Activated CD4-positive, alpha-beta T cell treated with anti-CD3 and anti-CD28 coated beads, Interleukin-2, amount 50 U/mL, for 1 hour (primary cell): ENCODE measurements around the gene MAML3.

Experiments
- DNase-seq: peaks from one replicate; pipeline ENCODE4 v3.0.0-alpha.2; 2020

The MAML3 gene

GRCh38 chr4:139797287-139797686, 356.7 kb downstream of the MAML3 start:
- no peak for DNase-seq

- no peak for DNase-seq
Measured at GRCh38 chr4:139795527-139796314, 358.3 kb downstream of the MAML3 start.

- DNase-seq: no peak
Measured at GRCh38 chr4:139794158-139794954, 359.6 kb downstream of the MAML3 start.

GRCh38 chr4:139791681-139792080, 362.3 kb downstream of the MAML3 start:
- no peak for DNase-seq

- DNase-seq: no peak
Measured at GRCh38 chr4:139790291-139790690, 363.7 kb downstream of the MAML3 start.

- DNase-seq: no peak
Measured at GRCh38 chr4:139789096-139789654, 364.8 kb downstream of the MAML3 start.

- no peak for DNase-seq
Measured at GRCh38 chr4:139786494-139787354, 367.3 kb downstream of the MAML3 start.

- no peak for DNase-seq
Measured at GRCh38 chr4:139785356-139785755, 368.6 kb downstream of the MAML3 start.

- DNase-seq: no peak
Measured at GRCh38 chr4:139783741-139784484, 370.1 kb downstream of the MAML3 start.

- DNase-seq: no peak
Measured at GRCh38 chr4:139782926-139783522, 371.0 kb downstream of the MAML3 start.

GRCh38 chr4:139781066-139781465, 372.9 kb downstream of the MAML3 start:
- no peak for DNase-seq

- DNase-seq: no peak
Measured at GRCh38 chr4:139779691-139780090, 374.3 kb downstream of the MAML3 start.

GRCh38 chr4:139777757-139778156, 376.2 kb downstream of the MAML3 start:
- no peak for DNase-seq

GRCh38 chr4:139776235-139776634, 377.7 kb downstream of the MAML3 start:
- DNase-seq: no peak

GRCh38 chr4:139774759-139775487, 379.1 kb downstream of the MAML3 start:
- no peak for DNase-seq

GRCh38 chr4:139773560-139774318, 380.2 kb downstream of the MAML3 start:
- DNase-seq: no peak

- DNase-seq: no peak
Measured at GRCh38 chr4:139770361-139770760, 383.6 kb downstream of the MAML3 start.

GRCh38 chr4:139769364-139769763, 384.6 kb downstream of the MAML3 start:
- DNase-seq: no peak

- no peak for DNase-seq
Measured at GRCh38 chr4:139768896-139769295, 385.1 kb downstream of the MAML3 start.

- DNase-seq: no peak
Measured at GRCh38 chr4:139768366-139768765, 385.6 kb downstream of the MAML3 start.
